ENCODE results near the gene CDH13. TPM values are rescaled to one million over a fixed set of nuclear protein-coding genes. Genes with fewer than 3 reads are reported as not detected.

Gene CDH13
- total RNA-seq, 4 donors from 2014 or later: 2.0 to 6.6 (median 4.1) TPM; not detected in 1

DNA sequence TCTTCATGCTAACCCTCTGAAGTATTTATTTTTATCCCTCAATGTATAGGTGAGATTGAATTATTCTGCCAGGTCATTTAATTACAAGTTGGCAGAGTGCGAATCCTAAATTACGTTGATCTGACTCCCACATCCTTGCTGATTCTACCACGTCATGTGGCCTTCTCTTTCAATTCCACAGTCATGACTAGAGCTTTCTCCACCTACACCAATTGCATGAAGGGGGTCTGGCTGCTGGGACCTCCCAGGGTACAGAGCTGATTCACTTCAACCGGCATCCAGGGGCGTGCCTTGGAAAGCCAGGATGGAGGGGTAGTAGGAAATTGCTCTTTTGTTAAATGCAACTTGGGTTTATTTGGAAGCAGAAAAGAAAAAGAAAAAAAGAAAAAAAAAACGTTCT, 41.1 kb upstream of the CDH13 start:
- no peaks in the 10 kb centered on the region for H3K4me1 ChIP-seq
- H3K27ac ChIP-seq: no peak overlapping the region
- H3K36me3 ChIP-seq: no peaks in the 10 kb centered on the region
- no peaks in the 10 kb centered on the region for H3K27me3 ChIP-seq
- no peak overlapping the region for H3K4me3 ChIP-seq
- no peaks in the 10 kb centered on the region for H3K9me3 ChIP-seq
- TF ChIP-seq POLR2A (IDR thresholded peaks at IDR 0.05): no peak
- TF ChIP-seq, protein P1, sequence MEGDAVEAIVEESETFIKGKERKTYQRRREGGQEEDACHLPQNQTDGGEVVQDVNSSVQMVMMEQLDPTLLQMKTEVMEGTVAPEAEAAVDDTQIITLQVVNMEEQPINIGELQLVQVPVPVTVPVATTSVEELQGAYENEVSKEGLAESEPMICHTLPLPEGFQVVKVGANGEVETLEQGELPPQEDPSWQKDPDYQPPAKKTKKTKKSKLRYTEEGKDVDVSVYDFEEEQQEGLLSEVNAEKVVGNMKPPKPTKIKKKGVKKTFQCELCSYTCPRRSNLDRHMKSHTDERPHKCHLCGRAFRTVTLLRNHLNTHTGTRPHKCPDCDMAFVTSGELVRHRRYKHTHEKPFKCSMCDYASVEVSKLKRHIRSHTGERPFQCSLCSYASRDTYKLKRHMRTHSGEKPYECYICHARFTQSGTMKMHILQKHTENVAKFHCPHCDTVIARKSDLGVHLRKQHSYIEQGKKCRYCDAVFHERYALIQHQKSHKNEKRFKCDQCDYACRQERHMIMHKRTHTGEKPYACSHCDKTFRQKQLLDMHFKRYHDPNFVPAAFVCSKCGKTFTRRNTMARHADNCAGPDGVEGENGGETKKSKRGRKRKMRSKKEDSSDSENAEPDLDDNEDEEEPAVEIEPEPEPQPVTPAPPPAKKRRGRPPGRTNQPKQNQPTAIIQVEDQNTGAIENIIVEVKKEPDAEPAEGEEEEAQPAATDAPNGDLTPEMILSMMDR (IDR thresholded peaks at IDR 0.05): no peak
- no peak for DNase-seq

DNA sequence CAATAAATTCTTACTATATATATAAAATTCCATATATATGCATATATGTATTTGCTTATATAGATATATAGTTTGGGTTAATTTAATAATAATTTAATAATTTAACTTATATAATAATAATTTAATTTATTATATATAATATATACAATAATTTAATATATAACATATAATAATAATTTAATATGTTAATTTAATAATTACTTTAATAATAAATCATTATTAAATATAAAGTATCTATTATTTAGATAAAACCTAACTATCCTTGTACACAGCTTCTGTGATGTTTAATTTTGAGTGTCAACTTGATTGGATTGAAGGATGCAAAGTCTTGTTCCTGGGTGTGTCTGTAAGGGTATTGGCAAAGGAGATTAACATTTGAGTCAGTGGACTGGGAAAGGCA, 40.6 kb upstream of the CDH13 start:
- H3K27ac ChIP-seq: no peak overlapping the region
- no peaks in the 10 kb centered on the region for H3K4me1 ChIP-seq
- no peaks in the 10 kb centered on the region for H3K27me3 ChIP-seq
- no peak for TF ChIP-seq POLR2A (IDR thresholded peaks at IDR 0.05)
- TF ChIP-seq, protein P1 (IDR thresholded peaks at IDR 0.05): no peak
- no peak overlapping the region for H3K4me3 ChIP-seq
- H3K9me3 ChIP-seq: no peaks in the 10 kb centered on the region
- DNase-seq: no peak
- H3K36me3 ChIP-seq: no peaks in the 10 kb centered on the region

DNA sequence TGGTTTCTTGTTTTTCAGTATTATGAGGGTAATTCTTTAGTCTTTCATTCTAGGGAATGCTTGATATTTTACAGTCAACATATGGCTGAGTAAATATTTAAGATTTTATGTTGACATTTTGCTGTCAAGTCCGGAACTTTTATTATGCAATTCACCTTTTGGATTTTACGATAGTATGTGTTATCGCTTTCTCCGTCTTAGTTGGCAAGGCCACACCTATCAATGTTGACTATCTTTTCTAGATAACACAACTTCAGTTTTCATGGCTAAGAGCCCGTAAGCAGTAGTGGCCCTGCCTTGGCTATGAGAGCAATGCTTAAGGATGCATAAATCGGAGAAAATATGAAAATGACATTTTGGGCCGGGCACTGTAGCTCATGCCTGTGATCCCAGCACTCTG, 39.5 kb upstream of the CDH13 start:
- Histone ChIP-seq H3K27me3 (no peaks in the 10 kb centered on the region), H3K27ac (no peak overlapping the region), H3K36me3 (no peaks in the 10 kb centered on the region), H3K9me3 (no peaks in the 10 kb centered on the region), H3K4me1 (no peaks in the 10 kb centered on the region), H3K4me3 (no peak overlapping the region)
- TF ChIP-seq POLR2A (IDR thresholded peaks at IDR 0.05): no peak
- TF ChIP-seq, protein P1 (IDR thresholded peaks at IDR 0.05): no peak
- DNase-seq: no peak

DNA sequence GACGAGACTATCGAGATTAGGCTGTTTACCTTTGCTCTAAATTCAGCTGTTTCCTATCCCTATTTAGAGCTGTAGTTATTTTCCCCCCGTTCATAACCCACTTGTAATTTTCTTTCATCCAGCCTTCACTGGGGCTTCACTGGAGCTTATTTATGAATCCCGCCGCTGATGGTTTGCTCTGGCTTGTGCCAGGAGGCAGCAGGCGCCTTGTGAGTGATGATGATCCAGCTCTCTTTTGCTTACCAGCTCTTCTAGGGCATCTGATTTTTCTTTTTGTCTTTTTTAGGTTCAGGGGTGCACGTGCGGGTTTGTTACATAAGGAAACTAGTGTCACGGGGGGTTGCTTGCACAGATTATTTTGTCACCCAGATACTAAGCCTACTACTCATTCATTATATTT, 37.4 kb upstream of the CDH13 start:
- Histone ChIP-seq H3K9me3 (no peaks in the 10 kb centered on the region), H3K4me1 (no peaks in the 10 kb centered on the region), H3K36me3 (no peaks in the 10 kb centered on the region), H3K27ac (no peak overlapping the region), H3K4me3 (no peak overlapping the region), H3K27me3 (no peaks in the 10 kb centered on the region)
- DNase-seq: no peak
- TF ChIP-seq POLR2A (IDR thresholded peaks at IDR 0.05): no peak

DNA sequence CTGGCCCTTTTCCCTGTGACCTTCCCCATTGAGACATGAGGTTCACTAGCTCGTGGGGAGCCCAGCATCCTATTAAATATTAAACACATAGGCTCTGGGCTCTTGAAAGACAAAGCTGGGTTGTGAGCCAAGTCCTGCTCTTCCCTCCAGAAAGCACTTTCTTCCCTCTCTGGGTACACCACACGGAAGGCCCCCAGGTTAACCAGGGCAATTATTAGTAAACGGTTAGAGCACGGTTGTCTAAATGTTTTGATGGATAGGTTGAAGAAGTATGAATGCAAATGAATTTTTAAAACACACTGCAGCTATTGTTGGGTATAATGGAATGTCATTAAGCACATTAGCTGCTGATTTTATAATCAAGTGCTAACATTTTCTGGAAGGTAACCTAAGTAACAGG, 32.7 kb upstream of the CDH13 start:
- H3K27ac ChIP-seq: no peak overlapping the region
- H3K9me3 ChIP-seq: no peaks in the 10 kb centered on the region
- H3K4me3 ChIP-seq: no peak overlapping the region
- H3K27me3 ChIP-seq: no peaks in the 10 kb centered on the region
- TF ChIP-seq, protein P1 (IDR thresholded peaks at IDR 0.05): no peak
- TF ChIP-seq POLR2A (IDR thresholded peaks at IDR 0.05): no peak
- no peak for DNase-seq
- no peaks in the 10 kb centered on the region for H3K36me3 ChIP-seq
- no peaks in the 10 kb centered on the region for H3K4me1 ChIP-seq

DNA sequence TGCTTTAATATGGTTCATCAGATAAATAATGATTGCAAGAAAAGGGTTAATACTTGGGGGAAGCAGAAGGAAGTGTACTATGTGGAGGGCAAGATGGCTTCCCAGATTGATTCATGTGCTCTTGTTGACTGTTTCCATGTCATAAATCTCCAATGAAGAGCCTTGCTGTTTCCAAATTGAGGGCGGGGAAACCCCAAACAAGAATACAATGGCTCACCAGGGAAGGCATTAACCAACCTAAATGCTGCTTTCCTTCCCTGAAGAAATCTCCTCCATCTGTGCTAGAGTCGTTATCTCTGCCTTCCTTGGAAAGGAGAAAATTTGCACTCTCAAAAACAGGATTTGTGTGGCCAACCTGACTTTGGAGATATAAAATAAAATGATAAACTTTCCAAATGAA, 28.0 kb upstream of the CDH13 start:
- Histone ChIP-seq H3K36me3 (no peaks in the 10 kb centered on the region), H3K27me3 (no peaks in the 10 kb centered on the region), H3K4me3 (no peak overlapping the region), H3K4me1 (no peaks in the 10 kb centered on the region), H3K27ac (no peak overlapping the region), H3K9me3 (no peaks in the 10 kb centered on the region)
- DNase-seq: no peak
- no peak for TF ChIP-seq POLR2A (IDR thresholded peaks at IDR 0.05)
- TF ChIP-seq, protein P1 (IDR thresholded peaks at IDR 0.05): no peak

Measured in Peyer's patch (tissue), 4 donors.